Measurements from ENCODE around the gene JMJD1C.

GRCh38 chr10:63364918-63365317 is 100.9 kb downstream of the JMJD1C start:
- TF ChIP-seq POLR2A (IDR thresholded peaks at IDR 0.05) (no peak), CTCF (IDR thresholded peaks at IDR 0.05) (no peak), POLR2AphosphoS5 (IDR thresholded peaks at IDR 0.05) (no peak), EP300 (IDR thresholded peaks at IDR 0.05) (no peak)
